Activated naive CD4-positive, alpha-beta T cell treated with Interleukin-2 at 50 U/mL for 16 hours (primary cell): ENCODE data around the gene KMT2D.

Experiments
- DNase-seq: peaks from one replicate; pipeline ENCODE4 v3.0.0-alpha.2; 2020

Gene KMT2D, protein sequence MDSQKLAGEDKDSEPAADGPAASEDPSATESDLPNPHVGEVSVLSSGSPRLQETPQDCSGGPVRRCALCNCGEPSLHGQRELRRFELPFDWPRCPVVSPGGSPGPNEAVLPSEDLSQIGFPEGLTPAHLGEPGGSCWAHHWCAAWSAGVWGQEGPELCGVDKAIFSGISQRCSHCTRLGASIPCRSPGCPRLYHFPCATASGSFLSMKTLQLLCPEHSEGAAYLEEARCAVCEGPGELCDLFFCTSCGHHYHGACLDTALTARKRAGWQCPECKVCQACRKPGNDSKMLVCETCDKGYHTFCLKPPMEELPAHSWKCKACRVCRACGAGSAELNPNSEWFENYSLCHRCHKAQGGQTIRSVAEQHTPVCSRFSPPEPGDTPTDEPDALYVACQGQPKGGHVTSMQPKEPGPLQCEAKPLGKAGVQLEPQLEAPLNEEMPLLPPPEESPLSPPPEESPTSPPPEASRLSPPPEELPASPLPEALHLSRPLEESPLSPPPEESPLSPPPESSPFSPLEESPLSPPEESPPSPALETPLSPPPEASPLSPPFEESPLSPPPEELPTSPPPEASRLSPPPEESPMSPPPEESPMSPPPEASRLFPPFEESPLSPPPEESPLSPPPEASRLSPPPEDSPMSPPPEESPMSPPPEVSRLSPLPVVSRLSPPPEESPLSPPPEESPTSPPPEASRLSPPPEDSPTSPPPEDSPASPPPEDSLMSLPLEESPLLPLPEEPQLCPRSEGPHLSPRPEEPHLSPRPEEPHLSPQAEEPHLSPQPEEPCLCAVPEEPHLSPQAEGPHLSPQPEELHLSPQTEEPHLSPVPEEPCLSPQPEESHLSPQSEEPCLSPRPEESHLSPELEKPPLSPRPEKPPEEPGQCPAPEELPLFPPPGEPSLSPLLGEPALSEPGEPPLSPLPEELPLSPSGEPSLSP (N-terminal part only)

DNA sequence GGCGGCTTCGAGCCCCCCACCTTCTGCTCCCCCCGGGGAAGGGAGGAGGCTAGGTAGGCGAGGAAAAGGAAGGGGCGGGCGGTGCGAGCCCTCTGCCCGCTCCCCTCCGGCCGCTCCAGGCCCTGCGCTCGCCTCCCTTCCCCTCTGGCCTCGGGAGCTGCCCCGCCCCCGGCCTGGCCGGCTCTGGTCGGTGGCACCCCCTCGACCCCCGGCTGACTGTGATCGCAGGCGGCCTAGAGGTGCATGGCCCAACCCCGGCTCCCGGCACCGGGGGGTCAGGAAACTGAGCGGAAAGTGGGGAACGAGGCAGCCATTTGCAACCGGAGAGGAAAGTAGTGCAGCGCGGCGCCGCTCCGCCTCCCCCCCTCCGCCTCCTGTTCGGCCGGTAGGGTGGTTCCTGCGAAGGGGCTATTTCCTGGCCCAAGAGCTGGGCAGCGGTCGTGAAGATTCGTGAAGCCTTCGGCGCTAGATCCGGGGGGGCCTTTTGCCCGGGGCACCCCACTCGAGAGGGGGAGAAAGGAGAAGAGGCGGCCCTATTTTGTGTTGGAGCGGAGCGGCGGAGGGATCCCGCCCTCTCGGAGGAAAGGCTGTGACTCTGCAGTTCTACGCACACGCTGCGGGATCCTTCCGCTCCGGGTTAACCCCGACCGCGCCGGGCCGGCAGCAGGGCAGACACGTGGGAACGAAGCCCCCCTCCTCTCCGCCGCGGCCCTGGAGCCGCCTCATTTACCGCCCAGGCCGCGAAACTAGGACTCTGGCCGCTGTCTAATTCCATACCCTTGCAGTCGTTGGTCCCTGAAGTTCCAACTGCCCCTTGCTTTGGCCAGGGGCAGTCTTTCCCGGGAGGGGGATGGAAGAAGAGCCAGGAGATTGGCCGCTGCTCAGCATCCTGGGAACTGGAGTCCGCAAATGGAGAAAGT lies at the start of gene KMT2D:
Gene KMT2D (minus strand): TSS at position 558 of the 920 bp plus-strand sequence. CDS start 5,470 bp downstream, outside the sequence.
- peak; percentile 90 for DNase-seq

DNA sequence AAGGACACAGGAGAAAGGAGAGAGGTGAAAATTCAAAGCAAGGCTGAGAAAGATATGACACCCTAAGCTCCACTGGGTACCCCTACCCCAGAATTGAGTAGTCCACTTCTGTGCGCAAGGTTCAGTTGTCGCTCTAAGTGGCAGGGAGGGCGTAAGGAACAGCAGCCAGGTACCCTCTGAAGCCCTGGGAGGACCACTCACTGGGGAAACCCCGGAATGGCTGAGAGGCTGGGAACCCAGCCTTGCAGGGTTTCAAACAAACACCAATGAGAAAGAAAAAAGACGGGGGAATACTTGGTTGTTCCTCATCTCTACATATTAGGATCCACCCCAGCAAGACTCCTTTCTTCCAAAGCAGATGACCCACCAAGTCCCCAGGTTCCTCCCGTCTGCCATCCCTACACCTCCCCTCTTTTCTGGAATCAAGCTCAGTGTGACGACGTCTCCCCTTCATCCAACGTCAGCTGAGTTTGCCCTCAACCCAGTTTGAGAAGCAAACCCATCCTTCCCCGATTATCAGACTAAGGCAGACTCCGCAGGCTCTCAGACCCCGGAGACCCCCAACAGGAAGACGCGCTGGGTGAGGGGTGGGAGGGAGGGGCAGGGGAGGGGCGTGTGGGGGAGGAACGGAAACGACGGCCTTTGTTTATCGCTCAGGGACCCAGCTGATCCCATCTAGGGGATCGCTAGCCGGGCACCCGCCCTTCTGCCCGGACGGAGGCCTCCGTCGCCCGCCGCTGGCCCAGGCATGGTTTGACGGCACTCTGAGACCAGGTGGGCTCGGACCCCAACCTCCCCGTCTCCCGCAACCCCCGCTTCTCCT lies 49.3 kb upstream of the KMT2D start:
- DNase-seq = peak; percentile 16

DNA sequence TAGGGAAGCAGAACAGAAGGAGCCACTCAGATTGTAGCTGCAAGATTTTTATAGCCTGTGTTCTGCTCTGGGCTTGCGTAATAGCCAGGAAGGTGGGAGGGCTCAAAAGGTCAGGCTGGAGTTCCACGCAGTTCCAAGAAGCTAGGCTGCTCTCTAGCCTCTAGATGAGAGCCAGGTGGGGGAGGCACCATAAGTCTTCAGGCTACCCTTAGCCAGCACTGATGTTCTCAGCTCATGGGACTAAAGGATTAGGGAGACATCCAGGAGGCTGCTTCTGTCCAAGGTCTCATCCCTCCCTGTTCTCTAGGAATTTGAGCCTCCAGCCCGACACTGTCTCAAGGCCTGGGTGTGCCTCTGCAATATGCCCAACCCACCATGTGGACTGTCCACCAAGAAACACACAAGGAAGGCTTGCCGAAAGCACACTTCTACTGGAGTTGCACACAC lies 48.4 kb upstream of the KMT2D start:
- DNase-seq = no peak

DNA sequence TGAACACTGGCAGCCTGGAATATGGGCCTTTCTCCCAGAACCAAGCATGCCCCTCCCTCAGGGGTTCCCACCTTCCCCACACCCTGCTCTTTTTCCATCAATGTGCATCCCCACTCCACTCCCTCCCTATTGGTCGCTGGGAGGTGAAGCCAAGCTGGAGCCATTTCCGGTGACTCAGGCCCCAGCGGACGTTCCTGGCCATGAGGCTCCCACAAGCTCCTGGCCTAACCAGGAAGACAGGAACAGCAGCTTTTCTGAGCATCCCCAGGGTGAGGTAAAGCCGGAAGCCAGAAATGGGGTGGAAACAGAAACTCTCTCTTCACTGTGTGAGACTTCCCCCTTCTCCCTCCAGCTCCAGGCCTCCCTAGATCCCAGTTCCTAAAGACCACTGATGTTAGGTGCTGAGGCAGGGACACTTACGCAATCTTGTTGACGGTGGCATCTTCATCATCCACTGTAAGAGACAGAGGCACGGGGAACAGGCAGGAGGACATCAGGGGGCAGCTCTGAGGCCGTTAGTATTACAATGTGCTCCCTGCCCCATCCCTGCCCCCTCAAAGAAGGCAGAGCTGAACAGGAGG lies 45.0 kb upstream of the KMT2D start:
- no peak for DNase-seq

DNA sequence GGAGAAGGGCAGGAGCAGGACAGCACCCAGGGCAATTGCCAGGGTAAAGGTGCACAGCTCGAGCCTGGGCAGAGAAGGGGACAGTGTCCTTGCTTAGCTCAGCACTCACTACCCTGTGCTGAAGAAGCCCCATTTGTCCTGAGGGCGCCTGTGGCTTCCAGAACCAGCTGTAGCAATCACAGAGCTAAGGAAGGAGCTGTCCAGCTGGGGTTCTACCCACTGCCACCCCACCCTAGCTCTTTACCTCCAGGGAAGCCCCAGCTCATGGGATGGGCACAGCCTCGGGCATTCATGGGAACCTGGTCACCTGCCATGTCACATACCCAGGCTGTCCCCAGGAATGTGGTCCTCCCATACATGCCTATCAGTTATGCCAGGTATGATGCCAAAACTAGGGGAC lies 44.2 kb upstream of the KMT2D start:
- no peak for DNase-seq

DNA sequence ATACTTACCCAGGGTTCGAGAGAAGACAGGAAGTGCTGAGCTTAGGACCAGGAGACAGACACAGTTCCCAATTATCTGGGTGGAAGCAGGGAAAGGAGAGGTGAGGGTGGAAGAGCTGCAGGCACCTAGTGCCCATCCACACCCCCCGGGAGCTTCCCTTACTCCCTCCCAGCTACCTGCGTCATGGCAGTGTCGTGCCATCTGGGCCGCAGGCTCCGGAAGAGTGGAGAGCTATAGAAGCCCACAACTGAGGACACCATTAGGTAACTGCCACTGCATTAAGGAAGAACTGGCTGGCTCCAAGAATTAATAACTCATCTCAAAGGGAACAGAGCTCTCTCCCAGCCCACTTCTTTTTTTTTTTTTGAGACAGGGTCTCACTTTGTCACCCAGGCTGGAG lies 39.8 kb upstream of the KMT2D start:
- no peak for DNase-seq

DNA sequence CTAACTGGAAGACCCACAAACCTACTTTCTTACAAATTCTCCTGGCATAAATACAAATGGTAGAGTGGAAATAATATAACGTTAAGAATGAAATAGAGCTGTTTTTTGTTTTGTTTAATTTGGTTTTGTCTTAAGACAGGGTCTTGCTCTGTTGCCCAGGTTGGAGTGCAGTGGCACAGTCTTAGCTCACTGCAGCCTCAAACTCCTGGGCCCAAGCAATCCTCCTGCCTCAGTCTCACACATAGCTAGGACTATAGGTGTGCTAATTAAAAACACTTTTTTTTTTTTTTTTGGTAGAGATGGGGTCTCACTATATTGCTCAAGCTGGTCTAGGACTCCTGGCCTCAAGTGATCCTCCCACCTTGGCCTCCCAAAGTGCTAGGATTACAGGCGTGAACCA lies 38.1 kb upstream of the KMT2D start:
- DNase-seq = no peak

DNA sequence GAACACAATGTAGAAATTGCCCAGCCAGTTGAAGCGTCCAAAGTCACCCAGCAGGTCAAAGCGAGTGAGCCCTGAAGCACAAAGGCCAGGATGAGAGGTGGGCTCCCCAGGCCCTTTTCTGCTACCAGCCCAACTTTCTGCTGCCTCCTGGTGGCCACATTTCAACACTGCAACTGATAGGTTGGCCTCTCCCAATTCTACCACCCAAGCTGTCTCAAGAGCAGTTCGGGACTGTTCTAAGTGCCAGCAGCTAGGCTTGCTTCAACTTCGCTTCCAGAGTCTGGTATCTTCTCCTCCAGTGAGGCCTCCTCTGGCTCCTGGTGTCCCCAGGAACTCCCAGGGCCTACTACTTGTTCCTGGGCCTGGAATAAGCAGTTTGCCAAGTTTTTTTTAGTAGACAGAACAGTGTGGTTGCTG lies 37.4 kb upstream of the KMT2D start:
- peak; percentile 71 for DNase-seq

DNA sequence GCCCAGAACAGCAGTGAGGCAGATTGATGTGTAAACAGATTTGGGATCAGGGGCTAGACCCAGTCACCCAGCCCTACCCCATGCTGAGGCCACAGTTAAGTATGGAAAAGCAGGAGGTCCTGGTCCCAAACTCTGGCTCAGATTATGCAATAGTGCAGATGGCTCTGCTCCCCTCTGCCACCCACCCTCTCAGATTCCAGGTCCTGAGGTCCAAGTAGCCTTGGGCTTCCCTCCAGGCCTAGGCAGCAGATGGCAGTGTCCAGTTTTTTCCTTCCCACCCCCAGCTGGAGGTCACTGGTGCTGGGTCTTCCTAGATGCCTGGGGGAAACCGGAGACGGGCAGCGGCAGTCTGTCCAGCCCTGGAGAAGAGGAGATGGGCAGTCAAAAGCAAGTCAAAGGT lies 36.8 kb upstream of the KMT2D start:
- no peak for DNase-seq

DNA sequence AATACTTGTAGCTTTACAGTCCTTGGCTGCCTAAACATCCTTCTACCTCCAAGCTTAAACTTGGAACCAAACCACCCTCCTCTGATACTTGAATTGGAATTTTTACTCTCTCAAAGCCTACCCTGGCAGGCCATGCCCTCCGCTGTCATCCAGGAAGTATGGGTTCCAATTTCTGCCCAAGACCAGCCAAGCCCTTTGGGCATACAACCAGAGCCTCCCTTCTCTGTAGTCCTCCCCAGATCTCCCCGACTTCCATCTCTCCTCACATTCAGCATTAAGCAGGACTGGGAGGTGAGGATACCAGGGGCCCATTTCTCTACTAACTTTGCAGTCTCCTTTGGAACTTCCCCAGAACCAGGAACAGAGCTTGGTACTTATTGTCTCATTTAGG lies 34.4 kb upstream of the KMT2D start:
- no peak for DNase-seq

DNA sequence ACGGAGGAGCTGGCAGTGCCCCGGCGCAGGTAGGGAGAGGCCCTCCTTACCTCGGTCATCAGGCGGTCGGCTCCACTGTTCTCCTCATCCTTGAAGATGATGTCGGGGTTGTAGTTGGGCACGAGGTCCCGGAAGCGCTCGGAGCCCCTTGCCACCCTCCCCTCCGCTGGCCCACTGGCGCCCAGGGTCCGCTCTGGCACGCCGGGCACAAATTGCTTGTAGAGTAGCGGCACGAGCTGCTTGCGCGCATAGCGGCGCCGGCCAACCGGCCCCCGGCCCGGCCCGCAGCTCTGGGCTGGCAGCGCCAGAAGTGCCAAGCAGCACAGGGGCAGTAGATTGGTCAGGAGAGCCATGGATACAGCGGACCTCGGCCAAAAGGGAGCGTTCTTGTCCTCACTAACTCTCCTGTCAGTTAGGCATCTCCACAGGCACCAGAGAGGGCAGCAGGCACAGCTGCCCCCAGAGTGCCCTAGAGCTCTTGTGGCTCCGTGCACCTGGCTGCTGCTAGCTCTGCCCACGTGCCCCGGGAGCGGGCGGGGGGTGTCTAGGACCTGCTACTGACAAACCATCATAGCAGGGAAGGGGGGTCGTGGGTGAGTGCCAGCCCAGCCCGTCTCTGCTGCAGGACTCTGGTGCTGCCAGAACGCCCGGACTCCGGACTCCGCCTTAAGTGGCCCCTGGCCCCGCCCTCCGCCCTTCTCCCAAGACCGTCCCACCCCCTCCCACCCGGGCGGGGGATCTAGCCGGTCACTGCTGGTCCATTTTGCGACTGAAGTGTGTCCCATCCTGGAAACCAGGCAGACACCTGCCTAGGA lies 33.8 kb upstream of the KMT2D start, which contains the start of gene DHH:
Gene DHH (minus strand): TSS at position 642 of the 815 bp plus-strand sequence. CDS start 289 bp downstream, at position 353.
- DNase-seq = peak; percentile 6

DNA sequence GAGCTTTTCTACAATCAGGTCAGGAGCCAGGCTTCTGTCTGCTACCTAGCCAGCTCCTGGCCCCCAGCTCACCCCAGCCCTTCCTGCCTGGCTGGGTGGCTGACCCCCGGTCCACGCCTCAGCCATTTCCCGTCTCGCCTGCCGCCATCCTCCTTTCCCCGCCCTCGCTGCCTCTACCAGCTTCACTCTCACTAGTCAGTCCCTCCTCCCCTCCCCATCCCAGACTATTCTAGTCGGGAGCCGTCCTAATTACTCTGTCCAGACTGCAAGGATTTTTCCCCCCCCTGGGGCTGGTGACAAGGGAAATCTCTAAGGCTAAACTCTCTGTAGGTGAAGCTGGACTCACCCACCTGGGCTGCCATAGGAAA lies 33.2 kb upstream of the KMT2D start:
- no peak for DNase-seq

DNA sequence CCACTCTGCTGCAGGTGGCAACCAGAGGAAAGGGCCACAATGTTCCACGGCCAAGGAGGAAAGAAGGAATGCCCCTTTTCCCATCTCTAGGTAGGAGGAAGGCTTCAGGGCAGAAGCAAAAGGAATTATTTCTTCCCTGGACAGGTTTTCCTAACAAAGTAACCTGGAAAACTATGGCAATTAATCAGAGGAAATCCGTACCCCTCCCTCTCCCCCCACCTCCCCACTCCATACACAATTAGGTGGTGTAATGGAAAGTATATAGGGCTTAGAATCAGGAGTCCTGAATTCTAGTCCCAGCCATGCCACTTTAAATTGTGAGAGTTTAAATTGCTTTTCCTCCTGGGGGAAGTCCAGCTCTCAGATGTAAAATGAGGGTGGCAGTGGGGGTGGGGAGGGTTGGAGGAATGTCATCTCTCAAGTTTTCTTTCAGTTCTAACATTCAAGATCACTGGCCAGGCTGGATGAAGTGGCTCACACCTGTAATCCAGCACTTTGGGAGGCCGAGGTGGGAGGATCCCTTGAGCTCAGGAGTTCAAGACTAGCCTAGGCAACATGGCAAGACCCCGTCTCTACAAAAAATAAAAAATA lies 32.3 kb upstream of the KMT2D start:
- DNase-seq = no peak

DNA sequence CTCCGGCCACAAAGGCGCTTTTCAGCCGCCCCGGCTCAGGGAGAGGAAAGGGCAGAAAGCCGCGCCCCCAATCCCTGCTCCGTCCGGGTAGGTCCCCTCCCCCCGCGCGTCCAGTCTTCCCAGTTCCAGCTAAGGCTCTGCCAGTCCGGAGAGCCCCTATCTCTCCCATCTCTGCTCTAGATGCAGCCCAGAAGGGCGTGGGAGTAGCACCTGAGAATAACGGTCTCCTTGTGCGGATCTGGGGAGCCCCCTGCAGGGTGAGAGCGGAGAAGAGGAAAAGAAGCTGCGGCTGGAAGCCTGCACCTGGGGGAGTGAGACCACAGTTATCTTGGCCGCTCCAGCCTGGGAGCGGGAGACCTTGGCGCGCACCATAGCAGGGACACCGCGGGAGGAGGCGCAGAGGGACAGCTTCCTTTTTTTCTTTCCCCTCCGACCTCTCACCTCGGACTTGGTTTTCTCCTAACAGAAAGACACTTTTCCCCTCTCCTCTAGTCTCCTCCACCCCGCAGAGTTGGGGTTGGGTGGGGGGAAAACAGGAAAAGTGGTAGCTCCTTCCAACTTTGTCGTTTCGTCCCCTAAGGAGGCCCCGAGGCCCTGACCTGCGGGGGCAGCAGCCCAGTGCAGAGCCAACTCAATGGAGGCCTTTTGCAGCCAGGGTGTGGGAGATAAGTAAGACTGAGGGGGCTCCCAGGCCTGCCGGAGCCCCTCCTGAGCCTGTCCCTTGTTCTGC lies 31.7 kb upstream of the KMT2D start:
- peak; percentile 68 for DNase-seq

DNA sequence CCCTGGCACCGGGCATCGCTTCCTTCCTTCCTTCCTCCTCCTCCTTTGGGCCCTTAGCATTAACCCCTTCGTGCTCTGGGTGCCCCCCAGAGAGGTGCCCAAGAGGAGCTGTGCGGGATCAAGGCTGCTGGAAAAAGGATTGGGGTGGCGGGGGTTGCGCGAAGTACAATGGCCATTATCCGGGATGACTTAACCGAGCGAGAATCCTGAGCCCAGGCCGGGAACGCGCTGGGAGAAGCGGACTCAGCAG lies 31.2 kb upstream of the KMT2D start:
- DNase-seq = no peak

DNA sequence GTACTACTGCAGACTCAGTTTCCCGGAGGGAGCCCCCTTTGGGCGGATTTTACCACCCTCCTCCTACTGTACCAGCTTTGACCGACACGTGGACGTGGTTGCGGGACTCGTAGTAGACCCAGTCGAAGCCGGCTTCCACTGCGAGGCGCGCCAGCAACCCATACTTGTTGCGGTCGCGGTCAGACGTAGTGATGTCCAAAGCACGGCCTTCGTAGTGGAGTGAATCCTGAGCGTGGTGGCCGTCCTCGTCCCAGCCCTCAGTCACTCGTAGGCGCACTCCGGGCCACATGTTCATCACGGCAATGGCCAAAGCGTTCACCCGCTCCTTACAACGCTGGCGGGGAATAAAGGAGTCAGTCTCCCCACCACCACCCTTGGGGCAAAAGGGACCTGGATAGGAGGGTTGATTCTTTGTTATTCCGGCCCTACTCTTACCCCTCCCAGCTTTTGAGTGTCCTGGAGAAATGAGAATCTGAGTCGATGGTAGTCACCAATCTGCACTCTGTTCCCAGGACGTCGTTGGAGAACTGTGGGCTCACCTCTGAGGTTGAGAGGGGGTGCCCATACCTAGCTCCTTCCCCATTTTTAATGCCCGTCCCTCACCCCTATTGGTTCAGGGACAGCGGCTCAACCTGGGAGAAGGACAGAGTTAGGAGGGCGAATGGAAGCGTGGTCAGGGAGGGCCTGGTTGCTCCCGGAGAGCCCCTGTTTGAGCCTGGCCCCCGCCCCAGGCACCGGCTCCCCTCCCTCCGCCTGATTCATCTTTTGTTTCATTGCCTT lies 30.7 kb upstream of the KMT2D start:
- DNase-seq = no peak

DNA sequence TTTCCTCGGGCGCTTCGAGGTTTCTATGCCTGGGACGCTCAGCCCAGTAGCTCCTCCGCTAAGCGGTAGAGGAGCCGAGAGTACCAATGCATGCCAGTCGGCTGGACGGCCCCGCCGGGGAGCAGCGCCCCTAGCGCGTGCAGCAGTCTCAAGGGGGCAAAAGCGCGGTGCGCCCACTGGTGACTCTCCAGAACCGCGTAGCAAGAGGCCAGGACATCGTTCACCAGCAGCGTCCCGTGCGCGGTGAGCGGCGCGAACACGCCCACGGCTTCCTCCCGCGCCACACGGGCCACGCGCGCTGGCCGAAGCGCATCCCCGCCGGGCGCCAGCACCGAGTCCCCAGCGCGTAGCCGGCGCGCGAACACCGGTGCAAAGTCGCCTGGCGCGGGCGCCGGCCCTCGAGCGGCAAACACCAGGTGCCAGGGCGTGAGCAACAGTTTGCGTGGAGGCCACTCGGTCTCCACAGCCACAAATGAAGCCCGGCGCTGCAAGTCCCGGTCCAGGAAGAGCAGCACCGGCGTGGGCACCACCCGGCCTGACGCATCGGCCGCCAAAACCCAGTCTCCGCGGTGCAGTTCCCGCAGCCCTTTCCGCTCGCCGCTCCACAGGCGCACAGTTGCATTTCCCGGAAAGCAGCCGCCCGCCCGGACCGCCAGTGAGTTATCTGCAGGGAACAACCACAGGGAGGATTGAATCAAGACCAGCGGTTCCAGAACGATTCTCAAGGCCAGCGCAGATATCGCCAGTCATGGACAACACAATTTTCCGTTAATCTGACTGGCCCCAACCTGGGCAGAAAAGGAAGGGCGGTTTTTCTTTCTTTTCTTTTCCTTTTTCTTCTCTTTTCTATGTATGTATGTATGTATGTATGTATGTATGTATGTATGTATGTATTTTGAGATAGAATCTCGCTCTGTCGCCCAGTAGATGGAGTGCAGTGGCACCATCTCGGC lies 29.5 kb upstream of the KMT2D start:
- peak; percentile 48 for DNase-seq

DNA sequence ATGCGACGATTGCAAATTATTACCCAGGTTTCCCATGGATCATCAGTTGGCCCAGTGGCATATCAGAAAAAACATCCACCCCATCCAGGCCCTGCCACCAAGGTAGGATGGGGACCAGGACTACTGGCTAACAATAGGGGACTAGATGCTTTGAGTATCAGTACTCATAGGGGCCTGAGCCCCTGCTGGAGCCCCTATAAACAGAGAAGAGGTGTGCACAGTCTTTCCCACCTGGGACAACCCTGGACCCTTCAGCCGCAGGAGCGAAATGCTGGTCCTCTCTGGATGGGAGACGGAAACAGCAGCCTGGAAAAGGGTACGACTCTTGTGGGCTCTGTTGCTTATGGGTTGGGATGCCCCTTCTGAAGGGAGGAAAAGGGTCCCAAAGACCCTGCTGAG lies 28.3 kb upstream of the KMT2D start:
- no peak for DNase-seq
